Stomach smooth muscle (tissue), 2 donors: ENCODE measurements around the gene M6PR.
A peak's percentile ranks its signal among the peaks of the same experiment; 100 is the strongest.

Source experiments
- H3K27ac ChIP-seq: one replicate; pipeline ENCODE4 v1.7.0; 2013; ENCODE audit warnings: mild to moderate bottlenecking, low read length, inconsistent platforms
- H3K27me3 ChIP-seq, 2 donors: one replicate each; pipeline ENCODE4 v1.7.0; 2013; ENCODE audit warnings: low read length in 2 of 2; ENCODE audit not compliant: insufficient read depth in 2 of 2, control insufficient read depth in 1 of 2
- H3K36me3 ChIP-seq, 2 donors: one replicate each; pipeline ENCODE4 v1.7.0; 2013; ENCODE audit warnings: low read length in 2 of 2; ENCODE audit not compliant: control insufficient read depth in 2 of 2, insufficient read depth in 2 of 2
- H3K4me1 ChIP-seq: one replicate; pipeline ENCODE4 v1.7.0; 2013; ENCODE audit warnings: low read length; ENCODE audit not compliant: control insufficient read depth, insufficient read depth
- H3K4me3 ChIP-seq, 2 donors: one replicate each; pipeline ENCODE4 v1.7.0; 2013; ENCODE audit warnings: low read length in 2 of 2
- H3K9ac ChIP-seq, 2 donors: one replicate each; pipeline ENCODE4 v1.7.0; 2013; ENCODE audit warnings: low read length in 2 of 2, mild to moderate bottlenecking in 1 of 2
- H3K9me3 ChIP-seq, 2 donors: one replicate each; pipeline ENCODE4 v1.7.0; 2013; ENCODE audit warnings: low read length in 2 of 2; ENCODE audit not compliant: control insufficient read depth in 2 of 2
- donor health status: healthy.
- donor health status: Pancreatic carcinoma.

M6PR gene

DNA sequence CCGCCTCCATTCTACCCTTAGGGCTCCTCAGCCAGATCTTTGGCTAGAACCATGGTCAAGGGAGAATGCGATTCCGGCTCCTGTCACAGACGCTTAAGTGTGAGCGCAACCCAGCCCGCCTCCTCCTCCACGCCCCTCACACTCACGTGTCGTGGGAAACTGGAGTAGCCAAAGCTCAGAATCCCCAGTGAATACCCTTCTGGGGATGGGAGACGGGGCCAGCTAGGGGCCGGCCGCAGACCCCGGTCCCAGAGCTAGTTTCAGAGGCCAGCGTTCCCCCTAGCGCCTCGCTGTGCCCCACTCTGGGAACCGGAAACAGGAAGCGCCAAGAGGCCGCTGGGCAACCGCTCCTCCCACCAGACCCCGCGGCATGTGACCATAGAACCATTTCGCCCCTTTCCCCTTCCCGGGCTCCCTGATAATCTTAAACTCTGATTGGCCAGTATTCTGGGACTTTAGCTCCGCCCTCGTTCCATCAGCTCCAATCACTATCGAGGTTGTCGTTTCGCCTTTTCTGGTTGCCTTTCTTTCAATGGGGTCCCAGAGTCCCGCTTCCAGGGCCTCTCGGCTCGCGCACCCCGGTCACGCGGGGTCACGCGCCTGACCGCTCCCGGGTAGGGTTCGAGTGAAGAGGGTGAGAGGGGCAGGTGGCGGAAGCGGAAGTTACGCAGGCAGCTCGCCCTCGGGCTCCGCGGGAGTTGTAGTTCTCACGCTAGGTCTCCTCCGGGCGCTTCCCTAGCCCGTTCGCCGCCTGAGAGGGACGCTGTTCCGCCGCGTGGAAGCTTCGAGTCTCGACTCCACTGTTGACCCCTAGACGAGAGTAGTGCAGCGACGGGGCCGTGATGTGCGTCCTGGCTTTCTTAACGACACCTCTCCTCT, at the start of gene M6PR:
M6PR (minus strand) TSS at position 304 of the 879 bp plus-strand sequence. CDS start 3,241 bp downstream, outside the sequence.
- Histone ChIP-seq H3K27me3 (no peaks in the 10 kb centered on the region), H3K36me3 (peaks cover 9 to 14% of the 10 kb centered on the region in 2 donors), H3K27ac (peak within 1 kb of the TSS; percentile 99), H3K4me3 (peak within 1 kb of the TSS; percentile 90 to 97), H3K9ac (peak within 1 kb of the TSS; percentile 97 to 98), H3K4me1 (peaks cover 11% of the 10 kb centered on the region), H3K9me3 (no peaks in the 10 kb centered on the region)

DNA sequence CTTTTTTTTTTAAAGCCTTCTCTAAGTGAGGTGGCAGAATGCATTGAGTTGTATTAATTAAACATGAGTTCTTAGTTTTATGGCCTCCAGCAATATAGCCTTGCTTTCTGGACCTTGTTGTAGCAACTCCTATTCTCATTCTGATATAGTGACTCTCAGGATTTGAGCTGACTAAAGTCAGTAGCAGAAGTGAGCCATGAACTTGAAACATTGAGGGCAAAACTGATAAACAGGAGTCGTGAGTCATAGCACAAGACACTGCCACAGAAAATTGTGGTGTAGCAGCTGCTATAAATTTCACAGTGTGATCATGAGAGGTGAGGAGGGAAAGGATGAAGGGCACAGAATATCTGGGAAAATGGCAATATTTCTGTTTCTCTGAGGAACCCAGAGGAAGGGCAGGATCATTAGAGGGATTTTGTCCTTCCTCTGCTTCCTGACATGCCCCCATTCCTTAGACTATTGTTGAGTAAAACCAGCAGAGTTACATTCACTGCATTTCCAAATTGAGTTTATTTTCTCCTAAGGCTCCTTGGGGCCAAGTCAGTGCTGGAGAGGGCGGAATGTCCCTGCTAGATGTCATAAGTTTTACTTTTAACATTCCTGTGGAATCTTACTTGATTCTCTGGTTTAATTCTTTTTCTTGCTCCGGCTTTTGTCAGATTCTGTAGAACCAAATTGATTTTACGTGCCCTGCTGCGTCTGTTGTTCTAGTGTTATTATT, 47.4 kb upstream of the M6PR start:
- Histone ChIP-seq H3K27ac (no peak overlapping the region), H3K4me3 (no peak overlapping the region), H3K4me1 (no peaks in the 10 kb centered on the region)

DNA sequence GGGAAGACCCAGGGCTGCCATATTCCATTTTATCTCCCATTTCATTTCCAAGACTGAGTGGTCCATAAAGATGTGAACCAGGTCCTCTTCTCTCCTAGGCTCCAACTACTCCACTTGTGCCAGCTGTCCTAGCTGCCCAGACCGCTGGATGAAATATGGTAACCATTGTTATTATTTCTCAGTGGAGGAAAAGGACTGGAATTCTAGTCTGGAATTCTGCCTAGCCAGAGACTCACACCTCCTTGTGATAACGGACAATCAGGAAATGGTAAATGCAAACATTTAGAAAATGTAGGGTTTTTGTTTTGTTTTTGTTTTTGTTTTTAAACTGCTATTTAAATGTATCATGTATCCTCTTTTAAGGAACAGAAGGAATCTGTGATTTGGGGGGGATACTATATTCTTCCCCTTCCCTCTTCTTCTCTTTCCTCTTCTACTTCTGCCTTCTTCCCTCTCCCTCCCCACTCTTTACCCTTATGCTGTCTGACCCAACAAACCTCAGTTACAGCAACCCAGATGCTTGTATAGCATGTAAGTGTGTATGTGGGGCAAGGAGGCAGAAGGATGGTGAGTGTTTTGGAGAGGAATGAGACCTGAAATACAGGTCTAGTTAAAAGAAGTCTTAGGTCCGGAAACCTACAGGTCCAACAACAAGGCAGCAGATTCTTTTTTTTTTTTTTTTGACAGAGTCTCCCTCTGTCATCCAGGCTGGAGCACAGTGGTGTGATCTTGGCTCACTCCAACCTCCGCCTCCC, 45.8 kb upstream of the M6PR start:
- Histone ChIP-seq H3K4me1 (no peaks in the 10 kb centered on the region), H3K9me3 (no peaks in the 10 kb centered on the region), H3K4me3 (no peak overlapping the region), H3K9ac (no peak overlapping the region), H3K36me3 (no peaks in the 10 kb centered on the region), H3K27ac (no peak overlapping the region), H3K27me3 (no peaks in the 10 kb centered on the region)

More for the DNA sequence above, 47.4 kb upstream of the M6PR start:
- Histone ChIP-seq H3K36me3 (no peaks in the 10 kb centered on the region), H3K27me3 (no peaks in the 10 kb centered on the region), H3K9me3 (no peaks in the 10 kb centered on the region), H3K9ac (no peak overlapping the region)

DNA sequence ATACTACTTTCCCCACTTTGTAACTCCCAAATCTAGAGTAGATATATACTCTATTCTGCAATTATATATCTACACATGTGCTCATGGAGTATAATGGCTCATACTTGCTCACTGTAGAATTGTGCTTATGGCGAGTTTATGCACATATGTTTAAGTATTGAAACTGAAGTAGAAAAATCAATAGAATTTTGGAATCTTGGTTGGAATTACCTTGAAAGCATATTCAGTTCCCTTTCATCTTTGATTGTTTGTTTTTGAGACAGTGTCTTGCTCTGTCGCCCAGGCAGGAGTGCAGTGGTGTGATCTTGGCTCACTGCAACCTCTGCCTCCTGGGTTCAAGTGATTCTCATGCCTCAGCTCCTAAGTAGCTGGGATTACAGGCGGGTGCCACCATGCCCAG, 44.4 kb upstream of the M6PR start:
- Histone ChIP-seq H3K9ac (no peak overlapping the region), H3K9me3 (no peaks in the 10 kb centered on the region), H3K4me3 (no peak overlapping the region), H3K27me3 (no peaks in the 10 kb centered on the region), H3K4me1 (no peaks in the 10 kb centered on the region), H3K36me3 (no peaks in the 10 kb centered on the region), H3K27ac (no peak overlapping the region)

DNA sequence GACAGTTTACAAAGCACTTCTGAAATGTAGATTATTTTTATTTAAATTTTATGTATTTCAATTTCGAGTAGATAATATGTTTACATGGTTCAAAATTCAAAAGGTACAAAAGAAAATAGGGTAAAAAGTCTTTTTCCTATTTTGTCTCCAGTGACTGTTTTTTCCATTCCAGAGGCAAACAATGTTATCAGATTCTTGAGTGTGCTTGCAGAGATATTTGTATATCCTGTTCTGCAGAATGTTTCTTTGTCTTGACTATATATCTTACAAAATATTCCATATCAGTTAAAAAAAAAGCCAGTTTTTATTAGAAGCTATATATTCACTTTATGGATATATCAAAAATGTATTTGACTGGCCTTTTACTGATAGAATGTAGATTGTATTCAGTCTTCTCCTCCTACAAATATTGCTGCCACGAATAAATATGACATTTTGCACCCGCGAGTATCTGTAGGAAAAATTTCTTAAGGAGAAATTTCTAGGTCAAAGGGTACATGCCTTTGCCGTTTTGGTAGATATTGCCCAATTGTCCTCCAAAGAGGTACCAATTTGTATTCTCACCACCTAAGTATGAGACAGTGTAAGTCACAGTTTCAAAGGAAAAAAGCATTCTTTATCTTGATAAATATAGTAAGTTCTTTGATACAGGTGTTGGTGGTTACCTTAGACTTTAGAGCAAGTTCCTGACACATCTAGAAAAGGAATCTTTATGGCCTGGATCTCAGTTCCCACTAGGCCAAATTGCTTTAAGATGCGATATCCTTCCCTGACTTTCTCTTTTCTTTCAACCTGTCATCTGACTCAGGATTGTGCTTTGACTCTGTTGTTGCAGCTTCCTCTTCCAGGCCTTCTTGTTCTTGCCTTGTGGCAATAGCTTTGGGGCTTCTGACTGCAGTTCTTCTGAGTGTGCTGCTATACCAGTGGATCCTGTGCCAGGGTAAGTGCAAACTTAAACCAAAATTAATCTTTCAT, 42.2 kb upstream of the M6PR start:
- H3K9ac ChIP-seq: no peak overlapping the region
- no peaks in the 10 kb centered on the region for H3K4me1 ChIP-seq
- no peaks in the 10 kb centered on the region for H3K27me3 ChIP-seq
- no peaks in the 10 kb centered on the region for H3K9me3 ChIP-seq
- H3K27ac ChIP-seq: no peak overlapping the region
- H3K36me3 ChIP-seq: no peaks in the 10 kb centered on the region
- H3K4me3 ChIP-seq: no peak overlapping the region

DNA sequence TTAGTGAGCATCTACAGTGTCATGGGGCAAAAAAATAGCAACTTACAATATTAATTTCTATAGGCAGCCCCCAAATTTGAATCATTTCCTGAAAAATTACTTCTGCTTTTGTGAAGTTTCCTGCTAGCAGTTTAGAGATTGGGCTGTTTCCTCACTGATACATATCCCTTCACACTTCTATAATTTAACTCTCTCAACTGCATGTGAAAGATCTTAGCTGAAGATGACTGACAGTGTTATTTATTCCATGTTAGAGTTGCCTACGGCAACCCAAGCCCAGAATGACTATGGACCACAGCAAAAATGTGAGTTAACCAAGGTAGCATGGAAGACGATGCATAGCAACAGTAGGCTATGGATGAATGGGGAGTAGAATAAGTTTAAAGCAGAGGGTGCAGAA, 40.0 kb upstream of the M6PR start, which contains the start of gene KLRG1:
KLRG1 (plus strand) TSS at position 134 of the 400 bp plus-strand sequence; CDS start at position 224, 90 bp downstream.
- no peaks in the 10 kb centered on the region for H3K9me3 ChIP-seq
- no peaks in the 10 kb centered on the region for H3K27me3 ChIP-seq
- no peak within 1 kb of the TSS for H3K9ac ChIP-seq
- no peaks in the 10 kb centered on the region for H3K4me1 ChIP-seq
- H3K4me3 ChIP-seq: no peak within 1 kb of the TSS
- no peaks in the 10 kb centered on the region for H3K36me3 ChIP-seq
- no peak within 1 kb of the TSS for H3K27ac ChIP-seq

DNA sequence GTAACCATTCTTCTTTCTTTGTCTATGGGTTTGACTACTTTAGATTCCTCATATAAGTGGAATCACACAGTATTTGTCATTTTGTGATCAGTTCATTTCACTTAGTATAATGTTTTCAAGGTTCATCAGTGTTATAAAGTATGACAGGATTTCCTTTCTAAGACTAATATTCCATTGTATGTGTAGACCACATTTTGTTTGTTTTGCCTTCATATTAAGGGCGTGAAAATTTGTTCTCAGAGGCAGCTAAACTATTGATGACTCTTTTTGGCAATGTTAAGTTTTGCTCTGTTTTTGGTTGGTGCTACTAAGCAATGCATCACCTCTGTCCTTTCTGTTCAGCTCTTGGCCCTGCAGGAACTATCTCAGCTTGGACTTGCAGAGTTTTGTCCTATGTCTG, 38.2 kb upstream of the M6PR start:
- Histone ChIP-seq H3K27me3 (no peaks in the 10 kb centered on the region), H3K4me1 (no peaks in the 10 kb centered on the region), H3K4me3 (no peak overlapping the region), H3K9me3 (no peaks in the 10 kb centered on the region), H3K27ac (no peak overlapping the region), H3K9ac (no peak overlapping the region), H3K36me3 (no peaks in the 10 kb centered on the region)

DNA sequence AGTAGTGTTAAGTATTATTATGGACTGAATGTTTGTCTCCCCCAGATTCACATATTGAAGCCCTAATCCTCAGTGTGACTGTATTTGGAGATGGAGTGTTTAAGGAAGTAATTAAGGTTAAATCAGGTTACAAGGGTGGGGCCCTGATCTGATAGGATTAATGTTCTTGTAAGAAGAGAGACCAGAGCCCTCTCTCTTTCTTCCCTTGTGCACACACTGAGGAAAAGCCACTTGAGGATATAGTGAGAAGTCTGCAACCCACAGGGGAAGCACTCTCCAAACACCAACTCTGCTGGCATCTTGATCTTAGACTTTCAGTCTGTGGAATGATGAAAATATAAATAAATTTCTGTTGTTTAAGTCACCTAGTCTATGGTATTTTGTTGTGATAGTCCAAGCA, 37.7 kb upstream of the M6PR start:
- Histone ChIP-seq H3K4me3 (no peak overlapping the region), H3K9me3 (no peaks in the 10 kb centered on the region), H3K27ac (no peak overlapping the region)

DNA sequence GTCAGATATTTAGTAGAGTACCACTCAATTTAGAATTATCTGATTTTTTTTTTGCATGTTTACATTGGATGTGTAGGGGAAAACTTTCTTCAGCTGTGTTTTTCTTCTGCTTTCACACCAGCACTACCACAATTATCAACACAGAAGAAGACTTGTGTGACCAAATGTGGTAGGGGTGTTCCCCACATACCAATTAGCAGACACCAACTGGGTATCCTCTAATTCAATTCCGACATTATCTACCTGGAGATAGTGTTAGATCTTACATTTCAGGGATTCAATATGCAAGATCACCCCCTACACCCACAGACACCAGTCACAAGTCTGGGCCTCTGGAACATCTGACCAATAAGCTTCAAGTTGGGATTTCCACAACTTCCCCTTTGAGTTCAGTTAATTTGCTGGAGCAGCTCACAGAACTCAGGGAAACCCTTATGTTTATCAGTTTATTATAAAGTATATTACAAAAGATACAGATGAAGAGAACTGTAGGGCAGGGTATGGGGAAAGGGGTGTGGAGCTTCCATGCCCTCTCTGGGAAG, 35.8 kb upstream of the M6PR start:
- Histone ChIP-seq H3K27ac (no peak overlapping the region), H3K9me3 (peaks cover 0 to 3% of the 10 kb centered on the region in 2 donors), H3K4me1 (no peaks in the 10 kb centered on the region), H3K36me3 (no peaks in the 10 kb centered on the region), H3K4me3 (no peak overlapping the region), H3K9ac (no peak overlapping the region), H3K27me3 (no peaks in the 10 kb centered on the region)

More for the DNA sequence above, 37.7 kb upstream of the M6PR start:
- Histone ChIP-seq H3K9ac (no peak overlapping the region), H3K27me3 (no peaks in the 10 kb centered on the region), H3K36me3 (no peaks in the 10 kb centered on the region), H3K4me1 (no peaks in the 10 kb centered on the region)
